Testis (tissue), 3 donors: ENCODE results near the gene DPH3. TPM values are rescaled to one million over a fixed set of nuclear protein-coding genes. Genes with fewer than 3 reads are reported as not detected.

Experiments used
- DNase-seq: peaks from one replicate; pipeline ENCODE4 v3.0.0-alpha.2; 2019
- H3K27ac ChIP-seq, 2 donors: fragments of 200-600 bp; sonication (generic); one replicate each; pipeline ENCODE4 v1.5.1; 2019
- H3K27me3 ChIP-seq: fragments of 200-600 bp; sonication (generic); one replicate; pipeline ENCODE4 v1.5.1; 2019
- H3K36me3 ChIP-seq: fragments of 200-600 bp; sonication (generic); one replicate; pipeline ENCODE4 v1.5.1; 2017; ENCODE audit warnings: low read depth; ENCODE audit errors: missing control alignments
- H3K4me1 ChIP-seq: fragments of 200-600 bp; sonication (generic); one replicate; pipeline ENCODE4 v1.5.1; 2019
- H3K4me3 ChIP-seq, 2 donors: fragments of 200-600 bp; sonication (generic); one replicate each; pipeline ENCODE4 v1.5.1; 2017 to 2019
- H3K9me3 ChIP-seq: fragments of 200-600 bp; sonication (generic); one replicate; pipeline ENCODE4 v1.5.1; 2017
- CTCF ChIP-seq, 3 experiments: fragments of 450-650 bp in 2 of 3; fragments of 200-600 bp in 1 of 3; sonication (generic) in 1 of 3; IDR thresholded peaks; one replicate each; pipeline ENCODE4 v1.5.1; 2016 to 2019; ENCODE audit warnings: antibody characterized with exemption in 3 of 3, mild to moderate bottlenecking in 2 of 3, moderate library complexity in 1 of 3
- POLR2A ChIP-seq: fragments of 450-650 bp; IDR thresholded peaks from one replicate; pipeline ENCODE4 v1.6.1; 2017; ENCODE audit warnings: antibody characterized with exemption, mild to moderate bottlenecking, moderate library complexity
- WGBS, 2 donors: methylation state at CpG; one replicate each; pipeline ENCODE4 v1.1.5; 2018; 5-methylcytosine and 5-hydroxymethylcytosine counted together
- intact Hi-C: fragments of 100-400 bp; cut with DNase I; formaldehyde crosslinking; loops from one replicate; pipeline ENCODE4 v1.15.1; 2023; ENCODE audit warnings: low total_unique reads
- polyA plus RNA-seq: library from polyadenylated mRNA; stranded (reverse); fragments of 350-450 nt; fragmentation: Illumina TruSeq; extraction: RNeasy Lipid Tissue Mini Kit (QIAGEN cat#74804); gene quantifications from one replicate; pipeline ENCODE4 v1.2.3, GENCODE V29; 2014; ENCODE audit warnings: low read depth, low replicate concordance; ENCODE audit not compliant: insufficient read depth
- total RNA-seq, 2 donors: library from RNA; depleted of rRNA; stranded (reverse); fragments of >200 nt; gene quantifications; one replicate each; pipeline ENCODE4 v1.2.3, GENCODE V29; 2016

The DPH3 gene
- total and polyA plus RNA-seq, 3 donors from 2014 or later: 14.6 to 23.6 (median 14.7) TPM

- WGBS, 2 donors: 30 to 35% methylated on average over 16 to 17 of the region's 17 CpGs
- TF ChIP-seq CTCF (IDR thresholded peaks at IDR 0.05): peak; percentile 89 to 98 (median 91)
- TF ChIP-seq POLR2A: no peak
- no peak overlapping the region for H3K4me3 ChIP-seq
- peak; percentile 93 for DNase-seq
- no peaks in the 10 kb centered on the region for H3K27me3 ChIP-seq
- H3K9me3 ChIP-seq: no peaks in the 10 kb centered on the region
- intact Hi-C loops: loop anchor here (5.0 to 10.0 kb wide), 2 partner anchors 200 to 433 kb away; no protein-coding TSS in a partner anchor
- no peaks in the 10 kb centered on the region for H3K36me3 ChIP-seq
- peaks cover 2% of the 10 kb centered on the region for H3K4me1 ChIP-seq
- no peak overlapping the region for H3K27ac ChIP-seq
These were observed 17.3 kb downstream of the DPH3 start for GRCh38 chr3:16247282-16248061.

GRCh38 chr3:16245609-16246008 lies 19.1 kb downstream of the DPH3 start:
- TF ChIP-seq CTCF (IDR thresholded peaks at IDR 0.05) (no peak), POLR2A (no peak)
- no peaks in the 10 kb centered on the region for H3K4me1 ChIP-seq
- H3K36me3 ChIP-seq: no peaks in the 10 kb centered on the region
- no peak overlapping the region for H3K4me3 ChIP-seq
- no peaks in the 10 kb centered on the region for H3K9me3 ChIP-seq
- no peaks in the 10 kb centered on the region for H3K27me3 ChIP-seq
- no peak overlapping the region for H3K27ac ChIP-seq
- DNase-seq: no peak
- 94% methylated on average over 3 of the region's 3 CpGs for WGBS, 2 donors
- intact Hi-C loops: loop anchor here (5.0 to 10.0 kb wide), 2 partner anchors 198 to 431 kb away; no protein-coding TSS in a partner anchor

- no peaks in the 10 kb centered on the region for H3K9me3 ChIP-seq
- TF ChIP-seq CTCF (IDR thresholded peaks at IDR 0.05): no peak
- no peak for TF ChIP-seq POLR2A
- H3K27ac ChIP-seq: no peak overlapping the region
- H3K36me3 ChIP-seq: no peaks in the 10 kb centered on the region
- intact Hi-C loops: loop anchor here (10.0 kb wide), 1 partner anchor 429 kb away; no protein-coding TSS in a partner anchor
- no peak overlapping the region for H3K4me3 ChIP-seq
- WGBS, 2 donors: 59 to 68% methylated on average over 9 of the region's 9 CpGs
- DNase-seq: no peak
- no peaks in the 10 kb centered on the region for H3K4me1 ChIP-seq
- no peaks in the 10 kb centered on the region for H3K27me3 ChIP-seq
These were observed 20.8 kb downstream of the DPH3 start for GRCh38 chr3:16243706-16244490.

- no peaks in the 10 kb centered on the region for H3K27me3 ChIP-seq
- H3K27ac ChIP-seq: no peak overlapping the region
- TF ChIP-seq POLR2A (no peak), CTCF (IDR thresholded peaks at IDR 0.05) (no peak)
- WGBS, 2 donors: 89 to 90% methylated on average over 5 of the region's 5 CpGs
- H3K9me3 ChIP-seq: no peaks in the 10 kb centered on the region
- intact Hi-C loops: loop anchor here (10.0 kb wide), 1 partner anchor 427 kb away; no protein-coding TSS in a partner anchor
- H3K36me3 ChIP-seq: no peaks in the 10 kb centered on the region
- H3K4me3 ChIP-seq: no peak overlapping the region
- no peak for DNase-seq
- peaks cover 7% of the 10 kb centered on the region for H3K4me1 ChIP-seq
These were observed 22.6 kb downstream of the DPH3 start for GRCh38 chr3:16242177-16242576.
